Upper lobe of left lung (tissue), 4 donors: ENCODE measurements around the gene LONP2.

ENCODE experiments used
- EP300 ChIP-seq, 4 donors: sonication (generic); formaldehyde crosslinking; IDR thresholded peaks; one replicate each; pipeline ENCODE4 v1.5.1; 2017; ENCODE audit warnings: antibody characterized with exemption in 4 of 4, control low read depth in 2 of 4
- POLR2A ChIP-seq, 4 donors: fragments of 450-650 bp; IDR thresholded peaks; one replicate each; pipeline ENCODE4 v1.5.1; 2016 to 2017; ENCODE audit warnings: antibody characterized with exemption in 4 of 4, mild to moderate bottlenecking in 2 of 4
- POLR2AphosphoS5 ChIP-seq, 2 donors: sonication (generic); formaldehyde crosslinking; IDR thresholded peaks; one replicate each; pipeline ENCODE4 v1.5.1; 2017; ENCODE audit warnings: antibody characterized with exemption in 2 of 2
- TF ChIP-seq, protein P1 (sequence below), 6 experiments: fragments of 450-650 bp in 4 of 6; fragments of 200-600 bp in 2 of 6; sonication (generic) in 2 of 6; IDR thresholded peaks; one replicate each; pipeline ENCODE4 v1.5.1; 2016 to 2019; ENCODE audit warnings: antibody characterized with exemption in 6 of 6

DNA sequence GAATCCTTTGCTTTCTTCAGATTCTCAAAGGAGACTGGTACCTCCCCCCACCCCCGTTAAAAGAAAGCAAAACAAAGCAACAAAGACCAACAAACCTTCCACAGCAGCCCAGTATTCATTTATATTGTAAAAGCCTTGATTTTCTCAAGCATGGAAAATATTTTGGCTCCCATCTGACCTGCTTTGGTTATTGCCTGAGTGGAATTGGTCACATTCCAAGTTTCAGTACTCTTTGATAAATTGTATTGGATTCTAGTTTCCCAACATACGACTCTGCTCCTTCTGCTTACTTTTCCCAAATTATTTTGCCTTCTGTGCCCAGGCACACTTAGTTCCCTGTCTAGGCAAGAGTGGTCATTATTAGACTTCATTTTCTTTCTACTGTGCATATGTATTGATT is 2.0 kb downstream of the LONP2 start:
- TF ChIP-seq POLR2AphosphoS5 (IDR thresholded peaks at IDR 0.05): no peak
- no peak for TF ChIP-seq POLR2A (IDR thresholded peaks at IDR 0.05)
- no peak for TF ChIP-seq EP300 (IDR thresholded peaks at IDR 0.05)
- TF ChIP-seq, protein P1, sequence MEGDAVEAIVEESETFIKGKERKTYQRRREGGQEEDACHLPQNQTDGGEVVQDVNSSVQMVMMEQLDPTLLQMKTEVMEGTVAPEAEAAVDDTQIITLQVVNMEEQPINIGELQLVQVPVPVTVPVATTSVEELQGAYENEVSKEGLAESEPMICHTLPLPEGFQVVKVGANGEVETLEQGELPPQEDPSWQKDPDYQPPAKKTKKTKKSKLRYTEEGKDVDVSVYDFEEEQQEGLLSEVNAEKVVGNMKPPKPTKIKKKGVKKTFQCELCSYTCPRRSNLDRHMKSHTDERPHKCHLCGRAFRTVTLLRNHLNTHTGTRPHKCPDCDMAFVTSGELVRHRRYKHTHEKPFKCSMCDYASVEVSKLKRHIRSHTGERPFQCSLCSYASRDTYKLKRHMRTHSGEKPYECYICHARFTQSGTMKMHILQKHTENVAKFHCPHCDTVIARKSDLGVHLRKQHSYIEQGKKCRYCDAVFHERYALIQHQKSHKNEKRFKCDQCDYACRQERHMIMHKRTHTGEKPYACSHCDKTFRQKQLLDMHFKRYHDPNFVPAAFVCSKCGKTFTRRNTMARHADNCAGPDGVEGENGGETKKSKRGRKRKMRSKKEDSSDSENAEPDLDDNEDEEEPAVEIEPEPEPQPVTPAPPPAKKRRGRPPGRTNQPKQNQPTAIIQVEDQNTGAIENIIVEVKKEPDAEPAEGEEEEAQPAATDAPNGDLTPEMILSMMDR (IDR thresholded peaks at IDR 0.05): no peak
